Parathyroid adenoma (tissue), 2 donors: ENCODE results near the gene PHC3.

Experiments used
- H2AFZ ChIP-seq: fragments of 300-600 bp; sonication (generic); one replicate; pipeline ENCODE4 v1.7.0; 2017; ENCODE audit warnings: antibody characterized with exemption, mild to moderate bottlenecking
- H3K27ac ChIP-seq: fragments of 300-600 bp; sonication (generic); one replicate; pipeline ENCODE4 v1.7.0; 2017
- H3K27me3 ChIP-seq: fragments of 300-600 bp; sonication (generic); one replicate; pipeline ENCODE4 v1.7.0; 2017; ENCODE audit warnings: low read length; ENCODE audit not compliant: control insufficient read depth, insufficient read depth
- H3K36me3 ChIP-seq: fragments of 300-600 bp; sonication (generic); one replicate; pipeline ENCODE4 v1.7.0; 2017; ENCODE audit warnings: low read length; ENCODE audit not compliant: control insufficient read depth, insufficient read depth
- H3K4me1 ChIP-seq: fragments of 300-600 bp; sonication (generic); one replicate; pipeline ENCODE4 v1.7.0; 2017; ENCODE audit warnings: control low read depth
- H3K4me2 ChIP-seq: fragments of 300-600 bp; sonication (generic); one replicate; pipeline ENCODE4 v1.7.0; 2017; ENCODE audit warnings: low read length
- H3K4me3 ChIP-seq: fragments of 300-600 bp; sonication (generic); one replicate; pipeline ENCODE4 v1.7.0; 2017; ENCODE audit warnings: low read depth, low read length
- H3K79me2 ChIP-seq: fragments of 300-600 bp; sonication (generic); one replicate; pipeline ENCODE4 v1.7.0; 2017; ENCODE audit warnings: control low read depth
- H3K9ac ChIP-seq: fragments of 300-600 bp; sonication (generic); one replicate; pipeline ENCODE4 v1.7.0; 2017; ENCODE audit warnings: mild to moderate bottlenecking
- H3K9me3 ChIP-seq: fragments of 300-600 bp; sonication (generic); one replicate; pipeline ENCODE4 v1.7.0; 2017; ENCODE audit warnings: low read length; ENCODE audit not compliant: control insufficient read depth
- CTCF ChIP-seq: fragments of 300-600 bp; sonication (generic); IDR thresholded peaks from one replicate; pipeline ENCODE4 v1.7.0; 2017; ENCODE audit warnings: antibody characterized with exemption, mild to moderate bottlenecking
- donor health status: primary hyperparathyroidism.

The PHC3 gene

DNA sequence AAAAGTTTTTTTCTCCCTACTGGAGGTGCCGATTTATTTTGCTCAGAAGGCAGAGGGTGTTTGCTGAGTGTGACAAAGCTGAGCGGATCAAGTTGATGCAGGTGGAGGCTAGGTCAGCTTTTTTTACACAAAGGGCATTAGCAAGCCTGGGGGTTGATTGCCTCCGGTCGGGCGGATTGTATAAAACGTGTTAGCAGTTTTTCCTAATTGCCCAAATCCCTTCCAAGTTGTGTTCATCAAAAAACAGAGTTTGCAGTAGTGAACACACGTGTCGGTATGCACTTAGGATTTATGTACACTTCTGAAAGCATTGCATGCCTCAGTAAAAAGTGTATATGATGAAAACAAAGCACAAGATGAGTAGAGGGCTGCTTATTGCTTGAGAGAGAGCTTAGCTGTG is 141.1 kb downstream of the PHC3 start:
- no peak overlapping the region for H3K9ac ChIP-seq

GRCh38 chr3:170038434-170039110 is 143.0 kb downstream of the PHC3 start:
- Histone ChIP-seq H3K9ac (peak overlapping the region; percentile 94), H3K4me3 (peak overlapping the region; percentile 91), H3K9me3 (no peaks in the 10 kb centered on the region), H3K27me3 (no peaks in the 10 kb centered on the region), H3K79me2 (peaks cover 6% of the 10 kb centered on the region), H3K4me2 (peak overlapping the region; percentile 80), H2AFZ (peak overlapping the region; percentile 65), H3K4me1 (peaks cover 13% of the 10 kb centered on the region), H3K27ac (peak overlapping the region; percentile 93), H3K36me3 (no peaks in the 10 kb centered on the region)
- TF ChIP-seq CTCF, result peak; percentile 46

More for the DNA sequence above, 141.1 kb downstream of the PHC3 start:
- H3K9me3 ChIP-seq, result no peaks in the 10 kb centered on the region
- peak overlapping the region; percentile 93 for H3K27ac ChIP-seq
- H2AFZ ChIP-seq, result no peak overlapping the region
- peaks cover 25% of the 10 kb centered on the region for H3K4me1 ChIP-seq
- peaks cover 21% of the 10 kb centered on the region for H3K79me2 ChIP-seq
- no peak for TF ChIP-seq CTCF
- peak overlapping the region; percentile 80 for H3K4me2 ChIP-seq
- no peaks in the 10 kb centered on the region for H3K27me3 ChIP-seq
- H3K4me3 ChIP-seq, result peak overlapping the region; percentile 91
- H3K36me3 ChIP-seq, result no peaks in the 10 kb centered on the region
